ENCODE measurements around the gene AADAT.

DNA sequence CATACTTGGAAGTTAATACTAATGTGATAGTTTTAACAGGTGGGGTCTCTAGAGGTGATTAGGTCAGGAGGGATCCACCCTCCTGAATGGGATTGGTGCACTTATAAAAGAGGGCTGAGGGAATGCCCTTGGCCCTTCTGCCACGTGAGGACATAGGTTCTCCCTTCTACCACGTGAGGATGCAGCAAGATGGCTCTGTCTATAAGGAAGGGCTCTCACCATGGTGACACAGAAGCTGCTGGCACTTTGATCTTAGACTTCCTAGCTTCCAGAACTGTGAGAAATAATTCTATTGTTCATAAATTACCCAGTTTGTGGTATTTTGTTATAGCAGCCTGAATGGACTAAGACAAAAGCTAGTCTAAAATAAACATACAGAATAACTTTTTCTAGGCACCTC lies 1.0 kb downstream of the AADAT start:
- TF ChIP-seq POLR2A (IDR thresholded peaks at IDR 0.05; ENCODE audit: low read depth, low read length), result no peak
- TF ChIP-seq, protein P1, sequence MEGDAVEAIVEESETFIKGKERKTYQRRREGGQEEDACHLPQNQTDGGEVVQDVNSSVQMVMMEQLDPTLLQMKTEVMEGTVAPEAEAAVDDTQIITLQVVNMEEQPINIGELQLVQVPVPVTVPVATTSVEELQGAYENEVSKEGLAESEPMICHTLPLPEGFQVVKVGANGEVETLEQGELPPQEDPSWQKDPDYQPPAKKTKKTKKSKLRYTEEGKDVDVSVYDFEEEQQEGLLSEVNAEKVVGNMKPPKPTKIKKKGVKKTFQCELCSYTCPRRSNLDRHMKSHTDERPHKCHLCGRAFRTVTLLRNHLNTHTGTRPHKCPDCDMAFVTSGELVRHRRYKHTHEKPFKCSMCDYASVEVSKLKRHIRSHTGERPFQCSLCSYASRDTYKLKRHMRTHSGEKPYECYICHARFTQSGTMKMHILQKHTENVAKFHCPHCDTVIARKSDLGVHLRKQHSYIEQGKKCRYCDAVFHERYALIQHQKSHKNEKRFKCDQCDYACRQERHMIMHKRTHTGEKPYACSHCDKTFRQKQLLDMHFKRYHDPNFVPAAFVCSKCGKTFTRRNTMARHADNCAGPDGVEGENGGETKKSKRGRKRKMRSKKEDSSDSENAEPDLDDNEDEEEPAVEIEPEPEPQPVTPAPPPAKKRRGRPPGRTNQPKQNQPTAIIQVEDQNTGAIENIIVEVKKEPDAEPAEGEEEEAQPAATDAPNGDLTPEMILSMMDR (conservative IDR thresholded peaks at IDR 0.05; ENCODE audit: low read depth, low read length), result no peak
- no peak for TF ChIP-seq FOS (IDR thresholded peaks at IDR 0.05; ENCODE audit: low read depth, low read length)
- TF ChIP-seq RFX5 (IDR thresholded peaks at IDR 0.05; ENCODE audit: low read depth, low read length), result no peak
- no peak for TF ChIP-seq MAFK (IDR thresholded peaks at IDR 0.05; ENCODE audit: low read depth, low read length)
- no peak for TF ChIP-seq RAD21 (IDR thresholded peaks at IDR 0.05; ENCODE audit: low read length)
- no peak for TF ChIP-seq CEBPB (IDR thresholded peaks at IDR 0.05; ENCODE audit: low read depth, low read length)
- TF ChIP-seq SMC3 (IDR thresholded peaks at IDR 0.05; ENCODE audit: low read depth, low read length), result no peak
- no peak for TF ChIP-seq MAZ (IDR thresholded peaks at IDR 0.05; ENCODE audit: borderline replicate concordance, low read depth, low read length)
- no peak for TF ChIP-seq CHD1 (IDR thresholded peaks at IDR 0.05; ENCODE audit: low read depth, low read length)
- TF ChIP-seq, protein P2, sequence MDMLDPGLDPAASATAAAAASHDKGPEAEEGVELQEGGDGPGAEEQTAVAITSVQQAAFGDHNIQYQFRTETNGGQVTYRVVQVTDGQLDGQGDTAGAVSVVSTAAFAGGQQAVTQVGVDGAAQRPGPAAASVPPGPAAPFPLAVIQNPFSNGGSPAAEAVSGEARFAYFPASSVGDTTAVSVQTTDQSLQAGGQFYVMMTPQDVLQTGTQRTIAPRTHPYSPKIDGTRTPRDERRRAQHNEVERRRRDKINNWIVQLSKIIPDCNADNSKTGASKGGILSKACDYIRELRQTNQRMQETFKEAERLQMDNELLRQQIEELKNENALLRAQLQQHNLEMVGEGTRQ (IDR thresholded peaks at IDR 0.05; ENCODE audit: low read depth, low read length), result no peak
- no peak for TF ChIP-seq MXI1 (IDR thresholded peaks at IDR 0.05; ENCODE audit: borderline replicate concordance, low read depth, low read length)
- TF ChIP-seq, protein P3, sequence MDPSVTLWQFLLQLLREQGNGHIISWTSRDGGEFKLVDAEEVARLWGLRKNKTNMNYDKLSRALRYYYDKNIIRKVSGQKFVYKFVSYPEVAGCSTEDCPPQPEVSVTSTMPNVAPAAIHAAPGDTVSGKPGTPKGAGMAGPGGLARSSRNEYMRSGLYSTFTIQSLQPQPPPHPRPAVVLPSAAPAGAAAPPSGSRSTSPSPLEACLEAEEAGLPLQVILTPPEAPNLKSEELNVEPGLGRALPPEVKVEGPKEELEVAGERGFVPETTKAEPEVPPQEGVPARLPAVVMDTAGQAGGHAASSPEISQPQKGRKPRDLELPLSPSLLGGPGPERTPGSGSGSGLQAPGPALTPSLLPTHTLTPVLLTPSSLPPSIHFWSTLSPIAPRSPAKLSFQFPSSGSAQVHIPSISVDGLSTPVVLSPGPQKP (IDR thresholded peaks at IDR 0.05; ENCODE audit: borderline replicate concordance, low read depth, low read length), result no peak
- no peak for TF ChIP-seq BHLHE40 (IDR thresholded peaks at IDR 0.05; ENCODE audit: low read depth, low read length)

Data from IMR-90 (cell line).